GM18502 (cell line): Measurements from ENCODE around the gene IFT81.
A peak's percentile ranks its signal among the peaks of the same experiment; 100 is the strongest.
"Not testable (repeated sequence)": the region's sequence is repeated elsewhere in the genome, so short reads cannot be mapped to it uniquely, and the experiment has no call there.

Source experiments
- ATAC-seq: cut with Tn5 transposase; IDR thresholded peaks from one replicate; pipeline ENCODE4 v1.9.1; 2021; ENCODE audit warnings: mild to moderate bottlenecking; ENCODE audit not compliant: unreplicated experiment, poor library complexity

IFT81 gene

GRCh38 chr12:110124269-110124995 is at the start of gene IFT81:
IFT81 (plus strand) TSS chr12:110124357; CDS start chr12:110127381, 3,024 bp downstream.
- ATAC-seq = peak; percentile 87

GRCh38 chr12:110075880-110076279 is 48.3 kb upstream of the IFT81 start:
- ATAC-seq = no peak

GRCh38 chr12:110077800-110078199 is 46.4 kb upstream of the IFT81 start:
- ATAC-seq = no peak

DNA sequence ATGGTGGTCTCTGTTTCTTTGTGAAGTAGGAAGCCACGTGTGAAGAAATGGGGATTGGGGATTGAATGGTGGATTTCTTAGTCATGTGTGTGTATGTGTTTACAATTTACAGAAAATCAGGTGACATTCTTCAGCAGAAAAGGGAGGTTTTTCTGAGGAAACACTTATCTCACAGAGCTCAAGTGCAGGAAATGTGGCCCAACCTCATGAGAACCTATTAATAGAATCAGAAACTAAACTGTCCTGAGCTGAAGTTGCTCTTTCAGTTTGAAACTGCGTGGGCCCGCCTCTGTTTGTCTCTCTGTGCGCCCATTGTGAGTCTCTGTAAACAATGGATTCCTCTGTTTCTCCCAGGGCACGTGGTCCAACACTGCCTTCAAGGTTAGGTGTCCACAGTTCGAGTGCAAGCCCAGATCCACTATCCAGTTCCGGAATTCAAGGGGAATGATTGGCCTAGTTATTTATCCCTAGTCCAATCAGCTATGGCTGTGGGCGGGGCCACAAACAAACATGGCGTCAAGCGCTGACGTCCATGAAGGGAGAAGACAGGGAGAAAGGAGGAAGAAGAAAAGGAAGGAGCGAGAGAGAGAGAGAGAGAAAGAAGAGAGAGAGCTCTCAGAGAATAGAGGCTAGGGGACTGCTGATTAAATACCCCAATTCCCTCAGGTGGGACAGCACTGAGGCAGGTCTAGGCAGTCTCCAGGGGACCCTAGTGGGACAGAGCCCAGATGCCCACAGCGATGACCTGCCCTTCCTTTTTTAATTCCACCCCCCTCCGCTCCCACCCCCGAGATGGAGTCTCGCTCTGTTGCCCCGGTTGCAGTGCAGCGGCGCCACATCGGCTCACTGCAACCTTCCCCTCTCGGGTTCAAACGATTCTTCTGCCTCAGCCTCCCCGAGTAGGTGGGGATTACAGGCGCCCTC is 44.4 kb upstream of the IFT81 start:
- peak; percentile 81 for ATAC-seq

DNA sequence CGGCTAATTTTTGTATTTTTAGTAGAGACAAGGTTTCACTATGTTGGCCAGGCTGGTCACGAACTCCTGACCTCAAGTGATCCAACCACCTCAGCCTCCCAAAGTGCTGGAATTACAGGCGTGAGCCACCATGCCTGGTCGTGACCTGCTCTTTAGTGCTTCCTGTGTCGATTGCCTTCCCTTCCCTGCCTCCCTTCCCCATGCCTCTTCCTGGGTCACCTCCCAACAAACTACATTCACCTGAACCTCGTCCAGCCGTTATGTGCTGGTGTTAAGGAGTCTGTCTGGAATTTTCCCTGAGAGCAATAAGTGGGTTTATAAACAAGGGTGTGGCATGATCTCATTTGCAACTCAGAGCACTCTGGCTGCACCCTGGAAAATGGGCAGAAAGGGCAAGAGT is 43.7 kb upstream of the IFT81 start:
- ATAC-seq = no peak

GRCh38 chr12:110084314-110085015 is 39.7 kb upstream of the IFT81 start:
- ATAC-seq = no peak

DNA sequence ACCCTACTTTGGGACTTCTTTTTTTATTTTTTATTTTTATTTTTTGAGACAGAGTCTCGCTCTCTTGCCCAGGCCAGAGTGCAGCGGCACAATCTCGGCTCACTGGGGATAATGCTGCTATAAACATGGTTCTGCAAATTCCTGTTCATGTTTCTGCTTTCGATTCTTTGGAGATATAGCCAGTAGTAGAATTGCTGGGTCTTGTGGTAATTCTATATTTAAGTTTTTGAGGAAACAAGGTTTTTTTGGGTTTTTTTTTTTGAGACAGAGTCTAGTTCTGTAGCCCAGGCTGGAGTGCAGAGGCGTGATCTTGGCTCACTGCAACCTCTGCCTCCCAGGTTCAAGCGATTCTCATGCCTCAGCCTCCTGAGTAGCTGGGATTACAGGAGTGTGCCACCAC is 35.9 kb upstream of the IFT81 start:
- not testable (repeated sequence) for ATAC-seq

GRCh38 chr12:110088936-110089335 is 35.2 kb upstream of the IFT81 start:
- no peak for ATAC-seq

- no peak for ATAC-seq
Observed at GRCh38 chr12:110090266-110091135, 33.7 kb upstream of the IFT81 start.

DNA sequence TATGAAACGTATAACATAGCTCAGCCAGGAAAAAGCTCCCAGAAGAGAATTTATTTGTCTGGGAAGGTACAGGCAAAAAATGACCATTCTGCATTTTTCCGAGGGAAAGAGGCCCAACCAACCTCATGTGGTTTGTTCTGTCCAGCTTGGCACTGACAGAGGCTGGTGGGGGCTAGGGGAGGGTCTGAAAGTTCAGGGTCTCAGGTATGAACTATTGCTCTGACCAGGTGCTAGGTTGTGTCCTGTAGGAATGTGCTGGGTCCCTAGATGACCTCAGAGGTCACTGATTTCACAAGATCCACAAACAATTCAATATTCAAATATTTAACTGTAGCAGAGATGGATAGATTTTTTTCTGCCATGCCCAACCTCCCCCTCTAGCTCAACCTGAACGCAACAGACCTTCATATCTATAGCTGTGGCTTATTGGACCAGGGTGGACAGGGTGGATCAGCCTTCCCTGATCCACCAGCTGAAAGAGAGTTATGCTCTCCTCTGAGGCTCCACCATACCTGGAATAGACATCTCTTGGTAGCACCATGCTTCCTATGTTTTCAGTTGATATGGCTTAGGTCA is 32.9 kb upstream of the IFT81 start:
- no peak for ATAC-seq

DNA sequence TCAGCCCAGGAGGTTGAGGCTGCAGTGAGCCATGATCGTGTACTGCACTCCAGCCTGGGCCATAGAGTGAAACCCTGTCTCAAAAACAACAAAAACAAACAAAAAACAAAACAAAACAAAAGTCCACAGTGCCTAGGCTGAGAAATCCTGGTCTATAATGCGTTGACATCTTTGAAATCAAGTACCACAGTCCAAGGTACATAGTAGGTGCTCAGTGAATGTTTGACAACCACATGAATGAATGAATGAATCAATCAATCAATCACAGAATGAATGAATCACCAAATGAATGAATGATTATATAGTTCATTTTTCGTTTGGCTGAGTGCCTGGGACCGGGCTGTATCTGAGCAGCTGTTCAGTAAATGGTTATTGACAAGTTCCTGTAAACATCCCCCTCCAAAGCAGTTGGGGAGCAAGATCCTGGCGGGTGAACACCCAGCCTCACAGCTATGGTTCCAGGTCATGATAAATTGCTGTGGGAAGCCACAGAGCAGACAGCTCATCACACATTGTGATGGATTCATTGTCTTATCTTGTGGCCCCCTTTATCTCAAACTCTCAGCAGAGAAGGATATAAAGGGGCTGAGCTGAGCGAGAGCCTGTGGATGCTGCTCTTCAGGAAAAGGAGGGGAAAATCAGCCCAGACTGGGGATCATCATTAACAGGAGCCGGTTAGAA is 30.4 kb upstream of the IFT81 start:
- no peak for ATAC-seq

- ATAC-seq = peak; percentile 89
Observed at GRCh38 chr12:110100315-110100970, 23.7 kb upstream of the IFT81 start.

- no peak for ATAC-seq
Observed at GRCh38 chr12:110102255-110102654, 21.9 kb upstream of the IFT81 start.

GRCh38 chr12:110104188-110105094 is 19.7 kb upstream of the IFT81 start:
- ATAC-seq = no peak

GRCh38 chr12:110105159-110105558 is 19.0 kb upstream of the IFT81 start:
- no peak for ATAC-seq

GRCh38 chr12:110105986-110106385 is 18.2 kb upstream of the IFT81 start:
- ATAC-seq = no peak
